RWPE2 (cell line): ENCODE data around the gene CFAP126.
"Not testable (repeated sequence)": the region's sequence is repeated elsewhere in the genome, so short reads cannot be mapped to it uniquely, and the experiment has no call there.

Source experiments
- ATAC-seq: fragments of 200-7000 bp; cut with Tn5 transposase; 3 replicates; pipeline ENCODE4 v1.9.1; 2021; ENCODE audit warnings: low read depth
- DNase-seq: peaks from one replicate; pipeline ENCODE4 v3.0.0-alpha.2; 2020; ENCODE audit warnings: low spot score
- H3K27ac ChIP-seq: fragments of 450-650 bp; 2 replicates; pipeline ENCODE4 v1.5.1; 2017; ENCODE audit warnings: mild to moderate bottlenecking; ENCODE audit not compliant: poor library complexity, severe bottlenecking
- H3K27me3 ChIP-seq: fragments of 250-450 bp; sonication (Bioruptor Pico); 2 replicates; pipeline ENCODE4 v1.5.1; 2021; ENCODE audit warnings: mild to moderate bottlenecking, moderate library complexity; ENCODE audit not compliant: insufficient read depth, poor library complexity, severe bottlenecking
- H3K36me3 ChIP-seq: fragments of 250-450 bp; sonication (Bioruptor Pico); 2 replicates; pipeline ENCODE4 v1.5.1; 2020; ENCODE audit warnings: low read depth, mild to moderate bottlenecking, moderate library complexity
- H3K4me1 ChIP-seq: fragments of 250-450 bp; sonication (Bioruptor Pico); 2 replicates; pipeline ENCODE4 v1.5.1; 2021; ENCODE audit warnings: mild to moderate bottlenecking, moderate library complexity; ENCODE audit not compliant: insufficient read depth, poor library complexity, severe bottlenecking
- H3K4me3 ChIP-seq: fragments of 250-450 bp; sonication (Bioruptor Pico); 2 replicates; pipeline ENCODE4 v1.5.1; 2021; ENCODE audit warnings: mild to moderate bottlenecking, moderate library complexity; ENCODE audit not compliant: severe bottlenecking
- H3K9me3 ChIP-seq: fragments of 250-450 bp; sonication (Bioruptor Pico); 2 replicates; pipeline ENCODE4 v1.5.1; 2021; ENCODE audit warnings: mild to moderate bottlenecking, moderate library complexity; ENCODE audit not compliant: severe bottlenecking
- CTCF ChIP-seq: fragments of 450-650 bp; IDR thresholded peaks from one replicate; pipeline ENCODE4 v1.5.1; 2017; ENCODE audit warnings: mild to moderate bottlenecking, moderate library complexity; ENCODE audit not compliant: poor library complexity, severe bottlenecking

Gene CFAP126

GRCh38 chr1:161324020-161324419 is 43.7 kb downstream of the CFAP126 start:
- Histone ChIP-seq H3K27ac (no peak overlapping the region), H3K9me3 (no peaks in the 10 kb centered on the region), H3K27me3 (no peaks in the 10 kb centered on the region), H3K4me3 (no peak overlapping the region), H3K36me3 (peaks cover 69% of the 10 kb centered on the region), H3K4me1 (no peaks in the 10 kb centered on the region)
- ATAC-seq (no peak), DNase-seq (no peak)
- TF ChIP-seq CTCF, result no peak

GRCh38 chr1:161315841-161316674 is 51.6 kb downstream of the CFAP126 start:
- not testable (repeated sequence) for ATAC-seq, H3K4me1 ChIP-seq, DNase-seq, H3K27ac ChIP-seq, H3K9me3 ChIP-seq, H3K27me3 ChIP-seq, H3K4me3 ChIP-seq
- H3K36me3 ChIP-seq, result peaks cover 16% of the 10 kb centered on the region
